H1 (cell line): Measurements from ENCODE around the gene ZBTB34. TPM values are rescaled to one million over a fixed set of nuclear protein-coding genes. Genes with fewer than 3 reads are reported as not detected.

ENCODE experiments used
- CTCF ChIA-PET: fragments of 300-600 bp; sonication (Branson Sonifier 250); formaldehyde crosslinking; loops from one replicate; lab custom pipeline; 2021; ENCODE audit not compliant: partially characterized antibody; lab: Charles Lee
- POLR2A ChIA-PET: fragments of 300-600 bp; sonication (Branson Sonifier 250); formaldehyde crosslinking; loops from one replicate; lab custom pipeline; 2021; ENCODE audit warnings: inconsistent platforms; ENCODE audit not compliant: partially characterized antibody; lab: Charles Lee
- DNase-seq, 2 experiments: peaks; one replicate each; pipeline versions ENCODE4 v3.0.0 to v3.0.0-alpha.2; 2010 to 2022; ENCODE audit warnings: low spot score in 2 of 2, low read depth in 1 of 2, mixed read lengths in 1 of 2
- FAIRE-seq: peaks from 2 replicates; lab custom pipeline; 2011; peaks lifted over from hg19 to GRCh38; lab: Jason Lieb, UNC
- H2AFZ ChIP-seq: 2 replicates; pipeline ENCODE4 v1.8.1; 2012; ENCODE audit warnings: low read length, inconsistent platforms
- H2AK5ac ChIP-seq: 2 replicates; pipeline ENCODE4 v1.6.1; 2013; ENCODE audit warnings: low read depth, low read length
- H2BK120ac ChIP-seq: replicated peaks from 2 replicates; pipeline ENCODE3; 2013; ENCODE audit warnings: low read depth, low read length, inconsistent platforms
- H2BK12ac ChIP-seq: 2 replicates; pipeline ENCODE4 v1.6.1; 2013; ENCODE audit warnings: low read depth, low read length
- H2BK15ac ChIP-seq: 2 replicates; pipeline ENCODE4 v1.6.1; 2013; ENCODE audit warnings: low read length
- H2BK20ac ChIP-seq: 2 replicates; pipeline ENCODE4 v1.6.1; 2013; ENCODE audit warnings: low read length
- H2BK5ac ChIP-seq: 2 replicates; pipeline ENCODE4 v1.6.1; 2013; ENCODE audit warnings: low read depth, low read length
- H3K14ac ChIP-seq: 2 replicates; pipeline ENCODE4 v1.6.1; 2013; ENCODE audit warnings: inconsistent platforms; ENCODE audit not compliant: insufficient read length
- H3K18ac ChIP-seq: 2 replicates; pipeline ENCODE4 v1.6.1; 2013; ENCODE audit warnings: low read length; ENCODE audit errors: extremely low read depth
- H3K23ac ChIP-seq: 2 replicates; pipeline ENCODE4 v1.6.1; 2013; ENCODE audit warnings: inconsistent platforms; ENCODE audit not compliant: insufficient read length
- H3K23me2 ChIP-seq: 2 replicates; pipeline ENCODE4 v1.6.1; 2013; ENCODE audit warnings: low read depth, low read length
- H3K27ac ChIP-seq: 2 replicates; pipeline ENCODE4 v1.6.1; 2011; ENCODE audit warnings: low read depth, low read length, inconsistent platforms
- H3K27me3 ChIP-seq, 4 experiments: replicated peaks in 1 of 4; 1 replicate in 1 of 4; 2 replicates in 3 of 4; pipeline versions ENCODE4 v1.6.1 to v1.8.1; 2011 to 2013; ENCODE audit warnings: low read length in 3 of 4, mild to moderate bottlenecking in 3 of 4, inconsistent platforms in 2 of 4, mixed read lengths in 2 of 4, moderate library complexity in 1 of 4; ENCODE audit not compliant: control insufficient read depth in 3 of 4, insufficient read depth in 3 of 4; ENCODE audit errors: extremely low read depth in 1 of 4
- H3K36me3 ChIP-seq, 4 experiments: 2 replicates each; pipeline versions ENCODE4 v1.6.1 to v1.8.1; 2011 to 2013; ENCODE audit warnings: mild to moderate bottlenecking in 4 of 4, low read length in 3 of 4, moderate library complexity in 2 of 4, control low read depth in 1 of 4, inconsistent platforms in 1 of 4; ENCODE audit not compliant: insufficient read depth in 4 of 4, control insufficient read depth in 2 of 4
- H3K4ac ChIP-seq: replicated peaks from 2 replicates; pipeline ENCODE3; 2013; ENCODE audit warnings: low read length, low read depth, mixed read lengths, inconsistent platforms; ENCODE audit not compliant: insufficient read length
- H3K4me1 ChIP-seq, 4 experiments: replicated peaks in 1 of 4; 1 replicate in 1 of 4; 2 replicates in 3 of 4; pipeline versions ENCODE4 v1.6.1 to v1.8.1; 2011 to 2013; ENCODE audit warnings: low read length in 3 of 4, inconsistent platforms in 2 of 4, mixed read lengths in 1 of 4; ENCODE audit not compliant: insufficient read depth in 4 of 4, control insufficient read depth in 3 of 4
- H3K4me2 ChIP-seq, 2 experiments: 2 replicates each; pipeline versions ENCODE4 v1.6.1 to v1.8.1; 2011 to 2013; ENCODE audit warnings: low read depth in 2 of 2, low read length in 2 of 2, control low read depth in 1 of 2, inconsistent platforms in 1 of 2, mild to moderate bottlenecking in 1 of 2; ENCODE audit not compliant: insufficient read depth in 1 of 2
- H3K4me3 ChIP-seq, 4 experiments: fragments of 200-600, 300-600 bp in 1 of 4; sonication (generic), shearing (Covaris generic), sonication (Bioruptor Twin) in 1 of 4; 2 replicates each; pipeline versions ENCODE4 v1.5.1 to v1.8.1; 2011 to 2016; ENCODE audit warnings: low read length in 4 of 4, low read depth in 3 of 4, control low read depth in 2 of 4, inconsistent platforms in 2 of 4, mild to moderate bottlenecking in 2 of 4, mixed read lengths in 1 of 4, moderate library complexity in 1 of 4; ENCODE audit not compliant: insufficient read depth in 2 of 4; ENCODE audit errors: extremely low read depth in 1 of 4
- H3K56ac ChIP-seq: replicated peaks from 2 replicates; pipeline ENCODE3; 2013; ENCODE audit warnings: low read depth, mild to moderate bottlenecking, mixed read lengths, low read length, inconsistent platforms; ENCODE audit not compliant: insufficient read length
- H3K79me1 ChIP-seq: 2 replicates; pipeline ENCODE4 v1.6.1; 2013; ENCODE audit warnings: low read depth, low read length, control low read depth
- H3K79me2 ChIP-seq, 2 experiments: 2 replicates each; pipeline versions ENCODE4 v1.6.1 to v1.8.1; 2012 to 2013; ENCODE audit warnings: low read length in 2 of 2, mild to moderate bottlenecking in 2 of 2, inconsistent platforms in 1 of 2; ENCODE audit not compliant: insufficient read depth in 2 of 2, control insufficient read depth in 1 of 2
- H3K9ac ChIP-seq, 4 experiments: replicated peaks in 1 of 4; 1 replicate in 1 of 4; 2 replicates in 3 of 4; pipeline versions ENCODE4 v1.6.1 to v1.8.1; 2011 to 2013; ENCODE audit warnings: low read depth in 3 of 4, low read length in 3 of 4, control low read depth in 2 of 4, mild to moderate bottlenecking in 2 of 4, moderate library complexity in 2 of 4, inconsistent platforms in 1 of 4; ENCODE audit errors: extremely low read depth in 1 of 4
- H3K9me3 ChIP-seq, 2 experiments: 2 replicates each; pipeline versions ENCODE4 v1.6.1 to v1.8.1; 2012 to 2013; ENCODE audit warnings: mild to moderate bottlenecking in 2 of 2, moderate library complexity in 2 of 2, control low read depth in 1 of 2, inconsistent platforms in 1 of 2, low read depth in 1 of 2, low read length in 1 of 2, mixed read lengths in 1 of 2; ENCODE audit not compliant: insufficient read depth in 2 of 2
- H4K20me1 ChIP-seq, 2 experiments: replicated peaks in 1 of 2; 2 replicates each; pipeline versions ENCODE3 to v1.8.1; 2011 to 2013; ENCODE audit warnings: inconsistent platforms in 2 of 2, low read length in 2 of 2, mild to moderate bottlenecking in 1 of 2; ENCODE audit not compliant: insufficient read depth in 2 of 2, control insufficient read depth in 1 of 2
- H4K5ac ChIP-seq: 2 replicates; pipeline ENCODE4 v1.6.1; 2013; ENCODE audit warnings: low read length, low read depth, mixed read lengths, inconsistent platforms; ENCODE audit not compliant: insufficient read length
- H4K8ac ChIP-seq: 2 replicates; pipeline ENCODE4 v1.8.0; 2013; ENCODE audit warnings: mild to moderate bottlenecking, moderate library complexity, low read length, inconsistent platforms; ENCODE audit not compliant: insufficient read depth; ENCODE audit errors: extremely low read depth
- H4K91ac ChIP-seq: replicated peaks from 2 replicates; pipeline ENCODE3; 2013; ENCODE audit warnings: low read length, mixed read lengths, inconsistent platforms; ENCODE audit not compliant: insufficient read length
- ASH2L ChIP-seq: fragments of 200-600, 300-600 bp; sonication (generic); IDR thresholded peaks from one replicate; pipeline ENCODE4 v1.7.1; 2017; ENCODE audit warnings: low read length
- ATF2 ChIP-seq: IDR thresholded peaks from 2 replicates; pipeline ENCODE4 v1.6.1; 2012; ENCODE audit warnings: low read length, inconsistent platforms
- CHD1 ChIP-seq: IDR thresholded peaks from 2 replicates; pipeline ENCODE4 v1.6.1; 2012; ENCODE audit warnings: low read depth, low read length, improper control_type of control experiment
- JUND ChIP-seq: IDR thresholded peaks from 2 replicates; pipeline ENCODE4 v1.6.1; 2011; ENCODE audit warnings: mild to moderate bottlenecking, improper control_type of control experiment, low read length
- KDM1A ChIP-seq: fragments of 200-600, 300-600 bp; sonication (generic); IDR thresholded peaks from 2 replicates; pipeline ENCODE4 v1.7.1; 2016; ENCODE audit warnings: mild to moderate bottlenecking, low read length, borderline replicate concordance
- MAFK ChIP-seq: IDR thresholded peaks from 2 replicates; pipeline ENCODE4 v1.6.1; 2012; ENCODE audit warnings: low read depth, mild to moderate bottlenecking, improper control_type of control experiment, low read length
- NRF1 ChIP-seq: IDR thresholded peaks from 2 replicates; pipeline ENCODE4 v1.6.1; 2011; ENCODE audit warnings: mild to moderate bottlenecking, low read depth, low read length, improper control_type of control experiment
- RXRA ChIP-seq: IDR thresholded peaks from 2 replicates; pipeline ENCODE4 v1.6.1; 2011; ENCODE audit warnings: low read depth, mild to moderate bottlenecking, low read length, moderate library complexity; ENCODE audit not compliant: insufficient read depth
- SAP30 ChIP-seq: fragments of 300-600 bp; sonication (generic); IDR thresholded peaks from 2 replicates; pipeline ENCODE4 v1.7.1; 2012; ENCODE audit warnings: low read length, moderate library complexity, mild to moderate bottlenecking, inconsistent platforms; ENCODE audit not compliant: insufficient read depth, insufficient replicate concordance
- SIN3A ChIP-seq, 2 experiments: IDR thresholded peaks in 1 of 2; conservative IDR thresholded peaks in 1 of 2; 2 replicates each; pipeline ENCODE4 v1.6.1; 2011 to 2012; ENCODE audit warnings: low read length in 2 of 2, improper control_type of control experiment in 1 of 2, low read depth in 1 of 2, mild to moderate bottlenecking in 1 of 2
- SIX5 ChIP-seq: IDR thresholded peaks from 2 replicates; pipeline ENCODE4 v1.6.1; 2011; ENCODE audit warnings: mild to moderate bottlenecking, low read depth, low read length
- TBP ChIP-seq: IDR thresholded peaks from 2 replicates; pipeline ENCODE4 v1.6.1; 2011; ENCODE audit warnings: low read depth, low read length, improper control_type of control experiment
- WGBS, 2 experiments: shearing (Covaris generic) in 1 of 2; methylation state at CpG; one replicate each; pipeline versions ENCODE4 v1.1.6 to v1.1.7; 2013 to 2015; ENCODE audit warnings: low lambda C conversion rate in 2 of 2, mixed read lengths in 2 of 2, inconsistent platforms in 1 of 2, low coverage in 1 of 2, missing lambda C conversion rate in 1 of 2; ENCODE audit not compliant: insufficient replicate concordance in 2 of 2, insufficient coverage in 1 of 2, insufficient read length in 1 of 2; ENCODE audit errors: extremely low coverage in 1 of 2, missing lambda C conversion rate in 1 of 2; 5-methylcytosine and 5-hydroxymethylcytosine counted together
- polyA plus RNA-seq, 7 experiments: library from polyadenylated mRNA; depleted of rRNA in 3 of 7; stranded (reverse) in 5 of 7; unstranded in 2 of 7; fragments of >200 nt in 5 of 7; fragments of 200-250 nt in 2 of 7; gene quantifications; 1 replicate in 5 of 7; 2 replicates in 1 of 7; 4 replicates in 1 of 7; pipeline versions ENCODE4 v1.2.1 to v1.2.3, GENCODE V29; 2011 to 2013; ENCODE audit warnings: missing spikeins in 2 of 7, mixed read lengths in 2 of 7
- total RNA-seq: library from RNA; stranded (reverse); fragmentation: NEBNext Ultra II Directional; extraction: Animal tissue kit (Norgen Biotek cat#: 25700); gene quantifications from 2 replicates; pipeline ENCODE4 v1.2.1, GENCODE V29; 2021

Gene ZBTB34
- total and polyA plus RNA-seq, 2 of the 8 experiments (the other 6 are each of a cell fraction or from before 2014, with no cell fraction given), result 8.2 to 15.9 TPM

GRCh38 chr9:126851286-126851880 lies 9.1 kb upstream of the ZBTB34 start:
- no peak for FAIRE-seq
- Histone ChIP-seq H4K91ac (no peak overlapping the region), H3K9ac (no peak overlapping the region), H3K36me3 (no peaks in the 10 kb centered on the region), H2BK120ac (no peak overlapping the region), H2BK20ac (no peak overlapping the region; the same call in 1 of the 2 replicates), H3K9me3 (no peaks in the 10 kb centered on the region), H2AK5ac (no peak overlapping the region), H3K14ac (no peak overlapping the region), H2AFZ (no peak overlapping the region), H4K5ac (no peak overlapping the region), H2BK12ac (no peak overlapping the region), H2BK5ac (no peak overlapping the region), H4K8ac (no peak overlapping the region), H3K4ac (no peak overlapping the region), H2BK15ac (no peak overlapping the region), H3K4me1 (peaks cover 0 to 2% (median 0%) of the 10 kb centered on the region in 4 experiments; a peak in 1 of 7 replicates), H3K79me2 (no peaks in the 10 kb centered on the region), H3K27me3 (no peaks in the 10 kb centered on the region; a peak in 2 of 7 replicates), H4K20me1 (no peaks in the 10 kb centered on the region), H3K23ac (no peak overlapping the region), H3K27ac (no peak overlapping the region), H3K23me2 (no peaks in the 10 kb centered on the region), H3K56ac (no peak overlapping the region), H3K18ac (no peak overlapping the region), H3K79me1 (no peaks in the 10 kb centered on the region), H3K4me2 (no peak overlapping the region), H3K4me3 (no peak overlapping the region)
- TF ChIP-seq ATF2 (no peak), ASH2L (no peak), JUND (no peak), RXRA (no peak), CHD1 (no peak), NRF1 (no peak), SIX5 (no peak), SAP30 (no peak), KDM1A (no peak), SIN3A (conservative IDR thresholded peaks at IDR 0.05 in 1 of 2, IDR thresholded peaks at IDR 0.05 in 1 of 2; ENCODE audit: low read depth in 1 of 2, low read length in 2 of 2) (no peak), MAFK (no peak), TBP (no peak)
- 92% methylated on average over 6 of the region's 6 CpGs; no CpG with 5 or more reads in 1 of the 2 experiments for WGBS, 2 experiments
- POLR2A ChIA-PET, result interaction anchor here (1.3 kb wide), 1 partner anchor 10 kb away, joined by 3 read pairs; no protein-coding TSS in a partner anchor
- CTCF ChIA-PET, result interaction anchor here (0.6 to 1.1 kb wide), 3 partner anchors 7 to 124 kb away, joined by 3 to 4 read pairs (median 3); no protein-coding TSS in a partner anchor
- DNase-seq, result no peak
